ENCODE measurements around the gene KRTAP10-2. TPM values are rescaled to one million over a fixed set of nuclear protein-coding genes. Genes with fewer than 3 reads are reported as not detected.

The KRTAP10-2 gene
- total and polyA plus RNA-seq, 2 of the 4 experiments (the other 2 are of a cell fraction), result not detected

- DNase-seq (no peak), ATAC-seq (ENCODE audit: low read depth) (no peak)
- H3K4ac ChIP-seq (ENCODE audit: low read depth, low read length), result no peak overlapping the region
- H2BK20ac ChIP-seq (ENCODE audit: low read depth, low read length), result no peak overlapping the region
- TF ChIP-seq USF2 (IDR thresholded peaks at IDR 0.05; ENCODE audit: low read depth, low read length) (no peak), CHD1 (IDR thresholded peaks at IDR 0.05; ENCODE audit: low read depth, low read length) (no peak), ELK1 (IDR thresholded peaks at IDR 0.05; ENCODE audit: borderline replicate concordance, low read depth, low read length) (no peak), RCOR1 (IDR thresholded peaks at IDR 0.05; ENCODE audit: insufficient replicate concordance, low read length) (no peak), CTCF (conservative IDR thresholded peaks at IDR 0.05; ENCODE audit: low read depth, low read length) (no peak), NFE2L2 (IDR thresholded peaks at IDR 0.05; ENCODE audit: low read depth, low read length) (no peak), FOS (IDR thresholded peaks at IDR 0.05; ENCODE audit: low read depth, low read length) (no peak), MAZ (IDR thresholded peaks at IDR 0.05; ENCODE audit: borderline replicate concordance, low read depth, low read length) (no peak), MAFK (IDR thresholded peaks at IDR 0.05; ENCODE audit: low read depth, low read length) (no peak)
- no peak overlapping the region for H4K8ac ChIP-seq (ENCODE audit: low read depth in 2 of 2, low read length in 2 of 2)
- no peak overlapping the region for H2AK5ac ChIP-seq (ENCODE audit: low read depth, low read length)
- H4K91ac ChIP-seq (ENCODE audit: insufficient read depth, low read depth, low read length), result no peak overlapping the region
- H3K79me1 ChIP-seq (ENCODE audit: low read depth in 1 of 2, low read length in 2 of 2), result no peaks in the 10 kb centered on the region
- H3K9me3 ChIP-seq (ENCODE audit: control insufficient read depth, insufficient read depth, low read length), result no peaks in the 10 kb centered on the region
- H3K27ac ChIP-seq (ENCODE audit: insufficient read depth, low read length), result no peak overlapping the region
- H3K18ac ChIP-seq (ENCODE audit: low read depth, low read length), result no peak overlapping the region
- H3K4me1 ChIP-seq (ENCODE audit: control insufficient read depth, insufficient read depth, low read length), result no peaks in the 10 kb centered on the region
- no peak overlapping the region for H4K5ac ChIP-seq (ENCODE audit: low read depth, low read length)
- intact Hi-C loops (cut with micrococcal nuclease), result no loop called here
- H3K23ac ChIP-seq (ENCODE audit: low read depth, low read length), result no peak overlapping the region
- no peak overlapping the region for H2BK5ac ChIP-seq (ENCODE audit: low read depth, low read length, poor library complexity, severe bottlenecking)
- H3K27me3 ChIP-seq (ENCODE audit: control insufficient read depth, insufficient read depth, low read length), result peaks cover 17% of the 10 kb centered on the region
- no peak overlapping the region for H2BK120ac ChIP-seq (ENCODE audit: low read depth, low read length)
- CTCF ChIA-PET, result no interaction called here
- no peak overlapping the region for H3K4me2 ChIP-seq (ENCODE audit: low read depth, low read length)
- no TSS peak for BruUV-seq (replicated peaks)
- no peak overlapping the region for H3K56ac ChIP-seq (ENCODE audit: extremely low read depth, insufficient read depth, low read length)
- dilution Hi-C loops (cut with HindIII; ENCODE audit: low sequenced_read_pairs, unreplicated experiment), result no loop called here
- no peak overlapping the region for H3K14ac ChIP-seq (replicated peaks; ENCODE audit: low read depth, low read length)
- POLR2A ChIA-PET (ENCODE audit: unreplicated experiment), result no interaction called here
- no peak overlapping the region for H2AFZ ChIP-seq (replicated peaks; ENCODE audit: low read length, poor library complexity)
- H3K36me3 ChIP-seq (ENCODE audit: control insufficient read depth, insufficient read depth, low read length), result no peaks in the 10 kb centered on the region
- H2BK15ac ChIP-seq (ENCODE audit: low read depth, low read length), result no peak overlapping the region
- in situ Hi-C loops (cut with MboI; ENCODE audit: low sequenced_read_pairs), result no loop called here
- no peak overlapping the region for H2AK9ac ChIP-seq (replicated peaks; ENCODE audit: low read depth, low read length, poor library complexity)
- no peak overlapping the region for H3K4me3 ChIP-seq (ENCODE audit: insufficient read depth, low read depth, low read length)
- no peaks in the 10 kb centered on the region for H3K9me1 ChIP-seq (ENCODE audit: insufficient read depth, low read length)
- no peak overlapping the region for H3K9ac ChIP-seq (ENCODE audit: low read depth, low read length)
- H4K20me1 ChIP-seq (ENCODE audit: insufficient read depth, low read length), result no peaks in the 10 kb centered on the region
- WGBS, 2 experiments (ENCODE audit: extremely low coverage in 2 of 2, insufficient read length in 1 of 2), result no CpG with 5 or more reads among the region's 13 CpGs
Measured at GRCh38 chr21:44555200-44555875, 4.0 kb upstream of the KRTAP10-2 start.

Measured in IMR-90 (cell line).